Osteoblast (primary cell): ENCODE measurements around the gene PRTFDC1. TPM values are rescaled to one million over a fixed set of nuclear protein-coding genes. Genes with fewer than 3 reads are reported as not detected.

Experiments
- DNase-seq: peaks from one replicate; pipeline ENCODE4 v3.0.0; 2011; ENCODE audit warnings: low spot score, mixed read lengths; ENCODE audit not compliant: insufficient read length; ENCODE audit errors: missing footprints
- H2AFZ ChIP-seq: 2 replicates; pipeline ENCODE4 v1.6.0; 2011; ENCODE audit warnings: mild to moderate bottlenecking, low read length
- H3K27ac ChIP-seq: 2 replicates; pipeline ENCODE4 v1.5.1; 2011; ENCODE audit warnings: mild to moderate bottlenecking, low read depth, low read length, moderate library complexity
- H3K27me3 ChIP-seq: 2 replicates; pipeline ENCODE4 v1.6.0; 2012; ENCODE audit warnings: mild to moderate bottlenecking, control low read depth, inconsistent platforms, low read length, moderate library complexity; ENCODE audit not compliant: insufficient read depth
- H3K36me3 ChIP-seq: 2 replicates; pipeline ENCODE4 v1.5.1; 2011; ENCODE audit warnings: mild to moderate bottlenecking, low read length, control low read depth, moderate library complexity; ENCODE audit not compliant: insufficient read depth
- H3K4me1 ChIP-seq: 2 replicates; pipeline ENCODE4 v1.5.1; 2011; ENCODE audit warnings: mild to moderate bottlenecking, low read length, control low read depth, moderate library complexity; ENCODE audit not compliant: insufficient read depth
- H3K4me2 ChIP-seq: 2 replicates; pipeline ENCODE4 v1.6.0; 2011; ENCODE audit warnings: mild to moderate bottlenecking, low read length; ENCODE audit not compliant: insufficient read depth
- H3K4me3 ChIP-seq: fragments of 200-600 bp; sonication (generic); 3 replicates; pipeline ENCODE4 v1.5.1; 2012; ENCODE audit warnings: mild to moderate bottlenecking, low read length, inconsistent platforms; ENCODE audit not compliant: insufficient read depth
- H3K79me2 ChIP-seq: 2 replicates; pipeline ENCODE4 v1.6.0; 2012; ENCODE audit warnings: mild to moderate bottlenecking, low read length, control low read depth, inconsistent platforms; ENCODE audit not compliant: insufficient read depth
- H3K9me3 ChIP-seq: 2 replicates; pipeline ENCODE4 v1.5.1; 2011; ENCODE audit warnings: low read depth, low read length, control low read depth
- H4K20me1 ChIP-seq: 2 replicates; pipeline ENCODE4 v1.6.0; 2012; ENCODE audit warnings: mild to moderate bottlenecking, low read length, control low read depth; ENCODE audit not compliant: insufficient read depth
- total RNA-seq: library from RNA; depleted of rRNA; stranded (reverse); fragments of >200 nt; gene quantifications from 2 replicates; pipeline ENCODE4 v1.2.3, GENCODE V29; 2012
- TF ChIP-seq, protein P1 (sequence below): IDR thresholded peaks from 2 replicates; pipeline ENCODE4 v1.5.1; 2011; ENCODE audit warnings: mild to moderate bottlenecking, low read depth, low read length, moderate library complexity; ENCODE audit errors: extremely low read depth

The PRTFDC1 gene
- total RNA-seq, 1 donor: 5.1 TPM

- peak; percentile 75 for DNase-seq
- Histone ChIP-seq H4K20me1 (no peaks in the 10 kb centered on the region), H3K27ac (no peak overlapping the region), H3K4me2 (no peak overlapping the region), H3K27me3 (no peaks in the 10 kb centered on the region), H3K9me3 (no peaks in the 10 kb centered on the region), H3K36me3 (no peaks in the 10 kb centered on the region), H3K79me2 (no peaks in the 10 kb centered on the region), H2AFZ (no peak overlapping the region), H3K4me1 (peaks cover 30% of the 10 kb centered on the region), H3K4me3 (no peak overlapping the region)
- TF ChIP-seq, protein P1, sequence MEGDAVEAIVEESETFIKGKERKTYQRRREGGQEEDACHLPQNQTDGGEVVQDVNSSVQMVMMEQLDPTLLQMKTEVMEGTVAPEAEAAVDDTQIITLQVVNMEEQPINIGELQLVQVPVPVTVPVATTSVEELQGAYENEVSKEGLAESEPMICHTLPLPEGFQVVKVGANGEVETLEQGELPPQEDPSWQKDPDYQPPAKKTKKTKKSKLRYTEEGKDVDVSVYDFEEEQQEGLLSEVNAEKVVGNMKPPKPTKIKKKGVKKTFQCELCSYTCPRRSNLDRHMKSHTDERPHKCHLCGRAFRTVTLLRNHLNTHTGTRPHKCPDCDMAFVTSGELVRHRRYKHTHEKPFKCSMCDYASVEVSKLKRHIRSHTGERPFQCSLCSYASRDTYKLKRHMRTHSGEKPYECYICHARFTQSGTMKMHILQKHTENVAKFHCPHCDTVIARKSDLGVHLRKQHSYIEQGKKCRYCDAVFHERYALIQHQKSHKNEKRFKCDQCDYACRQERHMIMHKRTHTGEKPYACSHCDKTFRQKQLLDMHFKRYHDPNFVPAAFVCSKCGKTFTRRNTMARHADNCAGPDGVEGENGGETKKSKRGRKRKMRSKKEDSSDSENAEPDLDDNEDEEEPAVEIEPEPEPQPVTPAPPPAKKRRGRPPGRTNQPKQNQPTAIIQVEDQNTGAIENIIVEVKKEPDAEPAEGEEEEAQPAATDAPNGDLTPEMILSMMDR: no peak
Observed at GRCh38 chr10:24872049-24872789, 80.2 kb downstream of the PRTFDC1 start.

DNA sequence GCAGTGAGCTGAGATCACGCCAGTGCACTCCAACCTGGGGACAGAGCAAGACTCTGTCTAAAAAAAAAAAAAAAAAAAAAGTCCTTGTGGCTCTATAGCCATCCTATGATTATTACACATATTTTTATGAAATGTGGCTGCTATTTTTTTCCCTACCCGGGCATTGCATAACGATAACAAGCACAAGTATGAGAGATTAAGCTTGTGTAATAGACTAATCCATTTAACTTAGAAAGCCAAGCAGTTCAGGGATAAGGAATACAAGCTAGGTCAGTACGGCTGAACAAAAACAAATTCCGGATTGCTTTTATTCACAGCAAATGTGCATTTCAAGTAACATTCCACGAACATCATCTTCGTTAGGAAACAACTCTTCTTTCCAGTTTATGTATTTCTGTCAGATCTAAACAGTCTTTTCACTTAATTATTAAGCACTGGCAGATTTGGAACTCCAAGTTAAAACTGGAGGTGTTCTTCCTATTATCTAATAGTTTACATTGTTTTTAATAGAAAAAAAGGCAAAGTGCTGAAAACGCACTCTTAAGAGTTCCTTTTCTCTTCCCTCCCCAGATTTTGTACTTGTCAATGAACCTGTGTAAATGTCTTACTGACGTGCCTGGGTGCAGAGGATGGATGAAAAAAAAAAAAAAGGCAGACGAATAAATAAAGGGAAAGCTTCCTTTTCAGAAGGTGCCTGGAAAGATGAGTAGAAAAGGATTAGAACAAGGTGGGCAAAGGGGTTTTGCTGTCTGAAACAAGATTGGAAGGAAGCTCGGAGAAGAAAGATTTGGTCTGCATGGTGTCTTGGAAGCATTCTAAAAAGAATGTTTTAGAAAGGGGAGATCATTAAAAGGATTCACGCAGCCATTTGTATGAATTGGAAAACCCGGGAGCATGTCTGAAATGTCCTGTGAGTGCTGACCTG is 81.1 kb downstream of the PRTFDC1 start:
- Histone ChIP-seq H3K4me3 (no peak overlapping the region), H3K27me3 (no peaks in the 10 kb centered on the region), H3K4me1 (peaks cover 38% of the 10 kb centered on the region), H3K79me2 (no peaks in the 10 kb centered on the region), H2AFZ (no peak overlapping the region), H4K20me1 (no peaks in the 10 kb centered on the region), H3K36me3 (no peaks in the 10 kb centered on the region), H3K4me2 (no peak overlapping the region), H3K27ac (no peak overlapping the region), H3K9me3 (no peaks in the 10 kb centered on the region)
- TF ChIP-seq, protein P1: no peak
- DNase-seq: no peak

DNA sequence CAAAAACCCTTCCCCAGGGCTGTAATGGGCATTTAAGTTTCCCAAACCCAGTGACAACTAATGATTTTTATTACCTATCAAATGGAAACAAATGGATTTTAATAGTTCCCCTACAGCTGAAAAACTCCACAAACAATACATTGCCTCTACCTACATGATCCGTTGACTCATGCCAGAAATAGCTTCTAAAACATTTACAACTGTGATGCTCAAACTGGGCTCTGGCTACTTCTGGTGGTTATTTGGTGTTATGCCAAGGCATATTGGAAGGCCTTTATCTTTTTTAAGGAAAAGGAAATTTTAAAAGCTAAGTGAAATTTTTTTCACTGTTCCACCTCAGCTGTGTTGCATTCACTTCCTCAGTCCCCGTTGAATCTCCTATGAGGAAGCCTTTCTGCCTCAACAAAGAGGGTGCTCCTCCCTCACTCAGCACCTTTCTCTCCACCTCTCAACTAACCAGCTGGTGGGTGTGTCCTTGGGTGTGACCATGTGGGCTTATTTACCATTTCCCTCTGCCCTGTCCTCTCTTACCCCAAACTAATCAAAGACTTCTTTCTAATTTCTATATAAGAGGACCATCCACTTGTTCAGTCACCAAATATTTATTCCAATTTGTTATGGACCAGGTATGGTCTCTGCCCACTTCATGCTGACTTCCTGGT is 82.9 kb downstream of the PRTFDC1 start:
- Histone ChIP-seq H3K36me3 (no peaks in the 10 kb centered on the region), H3K27ac (no peak overlapping the region), H3K4me3 (no peak overlapping the region), H3K27me3 (no peaks in the 10 kb centered on the region), H4K20me1 (no peaks in the 10 kb centered on the region), H3K4me2 (no peak overlapping the region), H3K4me1 (peaks cover 39% of the 10 kb centered on the region), H2AFZ (no peak overlapping the region), H3K9me3 (no peaks in the 10 kb centered on the region), H3K79me2 (no peaks in the 10 kb centered on the region)
- TF ChIP-seq, protein P1: no peak
- no peak for DNase-seq
